Coronary artery (tissue), 2 donors: ENCODE data around the gene RNF43.

Experiments used
- DNase-seq: peaks from one replicate; pipeline ENCODE4 v3.0.0-alpha.2; 2017; ENCODE audit warnings: low spot score
- H3K27ac ChIP-seq, 2 donors: fragments of 200-600 bp; sonication (generic); one replicate each; pipeline ENCODE4 v1.5.1; 2016 to 2019
- H3K4me3 ChIP-seq: fragments of 200-600 bp; sonication (generic); 2 replicates; pipeline ENCODE4 v1.5.1; 2016; ENCODE audit warnings: mild to moderate bottlenecking, moderate library complexity
- CTCF ChIP-seq: fragments of 200-600 bp; sonication (generic); IDR thresholded peaks from one replicate; pipeline ENCODE4 v1.5.1; 2019; ENCODE audit warnings: antibody characterized with exemption

Gene RNF43

GRCh38 chr17:58417300-58418092 lies at the start of gene RNF43:
TSS of gene RNF43 (minus strand) at chr17:58417534. CDS start at chr17:58415577, 1,957 bp downstream.
- Histone ChIP-seq H3K27ac (peak within 1 kb of the TSS in 1 of 2 donors; percentile 26), H3K4me3 (peak within 1 kb of the TSS; percentile 66)
- peak; percentile 52 for TF ChIP-seq CTCF
- peak; percentile 80 for DNase-seq

GRCh38 chr17:58455491-58455890 lies 38.2 kb upstream of the RNF43 start:
- H3K27ac ChIP-seq, result no peak overlapping the region
- no peak for DNase-seq
- TF ChIP-seq CTCF, result no peak
- H3K4me3 ChIP-seq, result no peak overlapping the region

GRCh38 chr17:58452738-58453137 lies 35.4 kb upstream of the RNF43 start:
- no peak for DNase-seq
- Histone ChIP-seq H3K27ac (no peak overlapping the region), H3K4me3 (no peak overlapping the region)
- no peak for TF ChIP-seq CTCF

- no peak for TF ChIP-seq CTCF
- H3K4me3 ChIP-seq, result no peak overlapping the region
- no peak overlapping the region for H3K27ac ChIP-seq
- DNase-seq, result no peak
Measured at GRCh38 chr17:58447039-58447975, 30.0 kb upstream of the RNF43 start.

- TF ChIP-seq CTCF, result no peak
- H3K4me3 ChIP-seq, result no peak overlapping the region
- H3K27ac ChIP-seq, result no peak overlapping the region
- DNase-seq, result no peak
Measured at GRCh38 chr17:58446086-58446485, 28.8 kb upstream of the RNF43 start.

GRCh38 chr17:58436805-58437239 lies 19.5 kb upstream of the RNF43 start:
- no peak for DNase-seq
- Histone ChIP-seq H3K4me3 (no peak overlapping the region), H3K27ac (no peak overlapping the region)
- TF ChIP-seq CTCF, result no peak
